Hepatocyte (in vitro differentiated cells): Measurements from ENCODE around the gene TOP1. TPM values are rescaled to one million over a fixed set of nuclear protein-coding genes. Genes with fewer than 3 reads are reported as not detected.

Experiments
- DNase-seq: peaks from one replicate; pipeline ENCODE4 v3.0.0-alpha.2; 2016; ENCODE audit warnings: low spot score
- H2AFZ ChIP-seq: fragments of 200-600 bp; sonication (generic); 2 replicates; pipeline ENCODE4 v1.6.0; 2016; ENCODE audit warnings: antibody characterized with exemption, mild to moderate bottlenecking
- H3K27ac ChIP-seq: fragments of 200-600 bp; sonication (generic); 2 replicates; pipeline ENCODE4 v1.5.1; 2016; ENCODE audit warnings: mild to moderate bottlenecking
- H3K27me3 ChIP-seq: fragments of 200-600 bp; sonication (generic); 2 replicates; pipeline ENCODE4 v1.6.1; 2016
- H3K36me3 ChIP-seq: fragments of 200-600 bp; sonication (generic); replicated peaks from 2 replicates; pipeline ENCODE4 v1.5.1; 2016; ENCODE audit warnings: low read depth; ENCODE audit not compliant: insufficient read depth
- H3K4me1 ChIP-seq: fragments of 200-600 bp; sonication (generic); 2 replicates; pipeline ENCODE4 v1.5.1; 2016; ENCODE audit warnings: mild to moderate bottlenecking, moderate library complexity; ENCODE audit not compliant: insufficient read depth
- H3K4me2 ChIP-seq: fragments of 200-600 bp; sonication (generic); 2 replicates; pipeline ENCODE4 v1.6.0; 2016
- H3K4me3 ChIP-seq: fragments of 200-600 bp; sonication (generic); 2 replicates; pipeline ENCODE4 v1.5.1; 2016; ENCODE audit warnings: mild to moderate bottlenecking
- H3K79me2 ChIP-seq: fragments of 200-600 bp; sonication (generic); 2 replicates; pipeline ENCODE4 v1.6.0; 2017; ENCODE audit warnings: mild to moderate bottlenecking
- H3K9me2 ChIP-seq: fragments of 200-600 bp; sonication (generic); replicated peaks from 2 replicates; pipeline ENCODE4 v1.6.0; 2017; ENCODE audit warnings: mild to moderate bottlenecking; ENCODE audit not compliant: insufficient read depth
- H3K9me3 ChIP-seq: fragments of 200-600 bp; sonication (generic); 2 replicates; pipeline ENCODE4 v1.5.1; 2016; ENCODE audit warnings: low read depth, mild to moderate bottlenecking
- H4K20me1 ChIP-seq: fragments of 200-600 bp; sonication (generic); 2 replicates; pipeline ENCODE4 v1.6.0; 2016; ENCODE audit warnings: mild to moderate bottlenecking; ENCODE audit not compliant: insufficient read depth, poor library complexity, severe bottlenecking
- EZH2 ChIP-seq: fragments of 200-600 bp; sonication (generic); IDR thresholded peaks from 2 replicates; pipeline ENCODE4 v1.6.1; 2016; ENCODE audit warnings: antibody characterized with exemption, mild to moderate bottlenecking, borderline replicate concordance
- EZH2phosphoT487 ChIP-seq: fragments of 200-600 bp; sonication (generic); IDR thresholded peaks from one replicate; pipeline ENCODE4 v1.6.1; 2018; ENCODE audit warnings: antibody characterized with exemption, mild to moderate bottlenecking, low read depth, moderate library complexity; ENCODE audit not compliant: unreplicated experiment, severe bottlenecking
- WGBS: methylation state at CpG from one replicate; pipeline ENCODE4 v1.1.6; 2016; ENCODE audit warnings: low lambda C conversion rate; ENCODE audit errors: missing lambda C conversion rate; 5-methylcytosine and 5-hydroxymethylcytosine counted together
- polyA plus RNA-seq: library from polyadenylated mRNA; unstranded; fragments of >200 nt; fragmentation: Nextera tagmentation; extraction: Ambion mirVana; gene quantifications from 2 replicates; pipeline ENCODE4 v1.2.1, GENCODE V29; 2016
- total RNA-seq: library from RNA; depleted of rRNA; stranded (reverse); fragments of >200 nt; gene quantifications from 2 replicates; pipeline ENCODE4 v1.2.3, GENCODE V29; 2014
- TF ChIP-seq, protein P1 (sequence below): fragments of 200-600 bp; sonication (generic); IDR thresholded peaks from 2 replicates; pipeline ENCODE4 v1.5.1; 2016; ENCODE audit warnings: antibody characterized with exemption, mild to moderate bottlenecking; ENCODE audit not compliant: poor library complexity

Gene TOP1
- total and polyA plus RNA-seq, 2 experiments from 2014 or later: 28.3 to 38.2 TPM

DNA sequence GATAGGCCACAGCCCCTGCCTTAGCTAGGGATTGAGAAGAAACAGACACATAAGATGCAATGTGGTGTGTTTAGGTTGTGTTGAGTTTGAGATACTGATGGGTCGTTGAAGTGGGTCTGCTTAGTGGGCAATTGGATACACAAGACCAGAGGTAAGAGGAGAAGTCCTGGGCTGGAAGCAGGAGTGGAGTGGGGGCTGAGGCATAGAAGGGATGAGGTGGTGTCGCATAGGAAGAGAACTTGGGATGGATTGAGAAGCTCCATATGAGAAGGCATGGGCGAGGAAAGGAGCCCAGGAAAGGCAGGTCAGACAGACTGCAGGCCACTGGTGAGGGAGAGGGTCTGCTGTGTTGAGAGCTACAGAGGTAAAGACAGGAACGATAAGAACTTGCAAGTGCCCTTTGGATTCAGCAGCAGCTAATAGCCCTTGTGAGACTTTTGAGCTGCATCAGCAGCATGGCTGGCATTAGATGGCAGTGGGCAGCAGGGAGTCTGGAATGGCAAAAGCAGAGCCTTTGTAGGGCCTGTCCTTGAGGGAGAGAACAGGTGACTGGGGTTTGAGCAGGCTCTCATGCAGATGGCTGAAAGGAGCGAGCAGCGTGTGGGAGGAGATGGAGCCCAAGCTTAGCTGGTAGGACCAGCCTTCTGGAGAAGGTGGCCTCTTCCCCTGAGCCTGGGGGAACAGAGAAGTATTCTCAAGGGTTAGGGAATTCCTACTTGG is 141.9 kb downstream of the TOP1 start:
- no peak overlapping the region for H3K27ac ChIP-seq
- H3K4me3 ChIP-seq: no peak overlapping the region
- H3K4me2 ChIP-seq: no peak overlapping the region
- H3K9me2 ChIP-seq: no peaks in the 10 kb centered on the region
- TF ChIP-seq EZH2 (no peak), EZH2phosphoT487 (no peak)
- TF ChIP-seq, protein P1, sequence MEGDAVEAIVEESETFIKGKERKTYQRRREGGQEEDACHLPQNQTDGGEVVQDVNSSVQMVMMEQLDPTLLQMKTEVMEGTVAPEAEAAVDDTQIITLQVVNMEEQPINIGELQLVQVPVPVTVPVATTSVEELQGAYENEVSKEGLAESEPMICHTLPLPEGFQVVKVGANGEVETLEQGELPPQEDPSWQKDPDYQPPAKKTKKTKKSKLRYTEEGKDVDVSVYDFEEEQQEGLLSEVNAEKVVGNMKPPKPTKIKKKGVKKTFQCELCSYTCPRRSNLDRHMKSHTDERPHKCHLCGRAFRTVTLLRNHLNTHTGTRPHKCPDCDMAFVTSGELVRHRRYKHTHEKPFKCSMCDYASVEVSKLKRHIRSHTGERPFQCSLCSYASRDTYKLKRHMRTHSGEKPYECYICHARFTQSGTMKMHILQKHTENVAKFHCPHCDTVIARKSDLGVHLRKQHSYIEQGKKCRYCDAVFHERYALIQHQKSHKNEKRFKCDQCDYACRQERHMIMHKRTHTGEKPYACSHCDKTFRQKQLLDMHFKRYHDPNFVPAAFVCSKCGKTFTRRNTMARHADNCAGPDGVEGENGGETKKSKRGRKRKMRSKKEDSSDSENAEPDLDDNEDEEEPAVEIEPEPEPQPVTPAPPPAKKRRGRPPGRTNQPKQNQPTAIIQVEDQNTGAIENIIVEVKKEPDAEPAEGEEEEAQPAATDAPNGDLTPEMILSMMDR: no peak
- 91% methylated on average over 6 of the region's 6 CpGs for WGBS
- no peaks in the 10 kb centered on the region for H4K20me1 ChIP-seq
- no peaks in the 10 kb centered on the region for H3K27me3 ChIP-seq
- no peaks in the 10 kb centered on the region for H3K79me2 ChIP-seq
- H3K9me3 ChIP-seq: no peaks in the 10 kb centered on the region
- no peaks in the 10 kb centered on the region for H3K4me1 ChIP-seq
- H3K36me3 ChIP-seq: no peaks in the 10 kb centered on the region
- H2AFZ ChIP-seq: no peak overlapping the region
- DNase-seq: no peak

- DNase-seq: no peak
- no peaks in the 10 kb centered on the region for H3K27me3 ChIP-seq
- no peak overlapping the region for H2AFZ ChIP-seq
- TF ChIP-seq EZH2 (no peak), EZH2phosphoT487 (no peak)
- TF ChIP-seq, protein P1: no peak
- no peaks in the 10 kb centered on the region for H3K36me3 ChIP-seq
- no peaks in the 10 kb centered on the region for H4K20me1 ChIP-seq
- no peaks in the 10 kb centered on the region for H3K4me1 ChIP-seq
- no peaks in the 10 kb centered on the region for H3K9me3 ChIP-seq
- H3K27ac ChIP-seq: no peak overlapping the region
- no peaks in the 10 kb centered on the region for H3K79me2 ChIP-seq
- WGBS: 70% methylated on average over 3 of the region's 3 CpGs
- no peak overlapping the region for H3K4me2 ChIP-seq
- H3K4me3 ChIP-seq: no peak overlapping the region
- no peaks in the 10 kb centered on the region for H3K9me2 ChIP-seq
Measured at GRCh38 chr20:41171736-41172295, 143.2 kb downstream of the TOP1 start.

DNA sequence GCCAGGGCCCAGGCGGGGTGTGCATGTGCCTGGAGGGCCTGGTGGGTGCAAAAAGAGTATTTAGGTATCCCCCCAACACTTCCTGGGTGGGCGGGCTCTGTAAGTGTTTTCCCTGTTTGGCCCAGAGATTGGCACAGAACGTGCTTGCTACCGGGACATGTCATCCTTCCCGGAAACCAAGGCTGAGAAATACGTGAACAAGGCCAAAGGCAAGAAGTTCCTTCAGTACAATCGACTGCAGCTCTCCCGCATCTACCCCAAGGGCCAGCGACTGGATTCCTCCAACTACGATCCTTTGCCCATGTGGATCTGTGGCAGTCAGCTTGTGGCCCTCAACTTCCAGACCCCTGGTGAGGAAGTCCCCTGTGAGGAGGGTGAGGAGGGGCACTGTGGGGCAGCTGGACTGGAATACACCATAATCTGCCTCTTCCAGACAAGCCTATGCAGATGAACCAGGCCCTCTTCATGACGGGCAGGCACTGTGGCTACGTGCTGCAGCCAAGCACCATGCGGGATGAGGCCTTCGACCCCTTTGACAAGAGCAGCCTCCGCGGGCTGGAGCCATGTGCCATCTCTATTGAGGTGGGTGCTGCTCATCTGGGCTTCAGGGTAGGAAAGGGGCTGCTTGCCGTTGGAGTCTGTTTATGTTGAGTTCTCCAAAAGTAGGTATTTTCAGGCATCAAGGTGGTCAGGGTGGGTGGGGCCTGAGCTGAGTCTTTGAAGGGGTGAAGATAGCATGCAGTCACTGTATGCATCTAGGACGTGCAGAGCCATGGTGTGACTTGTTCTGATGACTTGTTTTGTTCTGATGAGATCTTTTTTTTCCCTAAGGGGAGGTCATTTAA is 143.9 kb downstream of the TOP1 start:
- no peak for TF ChIP-seq EZH2phosphoT487
- TF ChIP-seq EZH2: no peak
- TF ChIP-seq, protein P1: no peak
- Histone ChIP-seq H3K9me2 (no peaks in the 10 kb centered on the region), H3K9me3 (no peaks in the 10 kb centered on the region), H3K4me1 (no peaks in the 10 kb centered on the region), H3K4me2 (no peak overlapping the region), H3K27ac (peak overlapping the region; percentile 20), H3K79me2 (no peaks in the 10 kb centered on the region), H2AFZ (no peak overlapping the region), H4K20me1 (no peaks in the 10 kb centered on the region), H3K36me3 (no peaks in the 10 kb centered on the region), H3K27me3 (no peaks in the 10 kb centered on the region), H3K4me3 (no peak overlapping the region)
- DNase-seq: no peak
- 84% methylated on average over 18 of the region's 18 CpGs for WGBS
